ENCODE results near the gene OLFML2A.

OLFML2A gene

GRCh38 chr9:124794902-124795491 lies 18.1 kb downstream of the OLFML2A start:
- no peak overlapping the region for H3K9ac ChIP-seq (ENCODE audit: low read length)
- no peak for TF ChIP-seq EZH2 (IDR thresholded peaks at IDR 0.05; ENCODE audit: borderline replicate concordance, low read length)
- peak; percentile 10; the same call in 1 of the 2 replicates for TF ChIP-seq CTCF (IDR thresholded peaks at IDR 0.05; ENCODE audit: low read length)

GRCh38 chr9:124795881-124796431 lies 19.0 kb downstream of the OLFML2A start:
- H3K9me2 ChIP-seq (ENCODE audit: low read depth, low read length): no peaks in the 10 kb centered on the region
- H3K4me2 ChIP-seq (ENCODE audit: low read length): no peak overlapping the region
- H3K9ac ChIP-seq (ENCODE audit: low read length): no peak overlapping the region
- H4K20me1 ChIP-seq (ENCODE audit: insufficient read depth, low read length): no peaks in the 10 kb centered on the region
- H3K4me1 ChIP-seq (ENCODE audit: insufficient read depth, low read length, severe bottlenecking): peaks cover 14% of the 10 kb centered on the region
- H3K27me3 ChIP-seq (ENCODE audit: insufficient read depth, low read length): no peaks in the 10 kb centered on the region
- no peaks in the 10 kb centered on the region for H3K9me3 ChIP-seq (ENCODE audit: low read length)
- H3F3A ChIP-seq (ENCODE audit: insufficient read depth, low read length): no peaks in the 10 kb centered on the region
- H3K27ac ChIP-seq (ENCODE audit: low read depth, low read length, poor library complexity, severe bottlenecking): no peak overlapping the region
- no peak overlapping the region for H3K4me3 ChIP-seq (ENCODE audit: low read depth, low read length, poor library complexity, severe bottlenecking)
- TF ChIP-seq EZH2 (IDR thresholded peaks at IDR 0.05; ENCODE audit: borderline replicate concordance, low read length) (no peak), CTCF (IDR thresholded peaks at IDR 0.05; ENCODE audit: low read length) (no peak)
- no peak overlapping the region for H2AFZ ChIP-seq (ENCODE audit: low read length)
- no peaks in the 10 kb centered on the region for H3K79me2 ChIP-seq (ENCODE audit: insufficient read depth, low read length)
- H3K36me3 ChIP-seq (ENCODE audit: insufficient read depth, low read length): no peaks in the 10 kb centered on the region; the same call in 1 of the 2 replicates

More at GRCh38 chr9:124794902-124795491, 18.1 kb downstream of the OLFML2A start:
- no peak overlapping the region for H2AFZ ChIP-seq (ENCODE audit: low read length)
- peaks cover 7% of the 10 kb centered on the region for H3K4me1 ChIP-seq (ENCODE audit: insufficient read depth, low read length, severe bottlenecking)
- H3K36me3 ChIP-seq (ENCODE audit: insufficient read depth, low read length): no peaks in the 10 kb centered on the region; the same call in 1 of the 2 replicates
- H3K27me3 ChIP-seq (ENCODE audit: insufficient read depth, low read length): no peaks in the 10 kb centered on the region
- H3K79me2 ChIP-seq (ENCODE audit: insufficient read depth, low read length): no peaks in the 10 kb centered on the region
- H3K4me3 ChIP-seq (ENCODE audit: low read depth, low read length, poor library complexity, severe bottlenecking): no peak overlapping the region
- no peak overlapping the region for H3K4me2 ChIP-seq (ENCODE audit: low read length)
- H4K20me1 ChIP-seq (ENCODE audit: insufficient read depth, low read length): no peaks in the 10 kb centered on the region
- no peaks in the 10 kb centered on the region for H3F3A ChIP-seq (ENCODE audit: insufficient read depth, low read length)
- no peak overlapping the region for H3K27ac ChIP-seq (ENCODE audit: low read depth, low read length, poor library complexity, severe bottlenecking)
- no peaks in the 10 kb centered on the region for H3K9me3 ChIP-seq (ENCODE audit: low read length)
- no peaks in the 10 kb centered on the region for H3K9me2 ChIP-seq (ENCODE audit: low read depth, low read length)

- H3K9ac ChIP-seq (ENCODE audit: low read length): no peak overlapping the region
- no peaks in the 10 kb centered on the region for H3K9me3 ChIP-seq (ENCODE audit: low read length)
- no peak overlapping the region for H2AFZ ChIP-seq (ENCODE audit: low read length)
- H3K36me3 ChIP-seq (ENCODE audit: insufficient read depth, low read length): no peaks in the 10 kb centered on the region; the same call in 1 of the 2 replicates
- H3F3A ChIP-seq (ENCODE audit: insufficient read depth, low read length): no peaks in the 10 kb centered on the region
- no peaks in the 10 kb centered on the region for H3K27me3 ChIP-seq (ENCODE audit: insufficient read depth, low read length)
- no peaks in the 10 kb centered on the region for H3K79me2 ChIP-seq (ENCODE audit: insufficient read depth, low read length)
- no peaks in the 10 kb centered on the region for H3K9me2 ChIP-seq (ENCODE audit: low read depth, low read length)
- H3K4me1 ChIP-seq (ENCODE audit: insufficient read depth, low read length, severe bottlenecking): peaks cover 9% of the 10 kb centered on the region
- no peak overlapping the region for H3K4me3 ChIP-seq (ENCODE audit: low read depth, low read length, poor library complexity, severe bottlenecking)
- no peaks in the 10 kb centered on the region for H4K20me1 ChIP-seq (ENCODE audit: insufficient read depth, low read length)
- H3K4me2 ChIP-seq (ENCODE audit: low read length): no peak overlapping the region
- H3K27ac ChIP-seq (ENCODE audit: low read depth, low read length, poor library complexity, severe bottlenecking): no peak overlapping the region
- no peak for TF ChIP-seq CTCF (IDR thresholded peaks at IDR 0.05; ENCODE audit: low read length)
- no peak for TF ChIP-seq EZH2 (IDR thresholded peaks at IDR 0.05; ENCODE audit: borderline replicate concordance, low read length)
Observed at GRCh38 chr9:124797343-124798103, 20.6 kb downstream of the OLFML2A start.

Data from OCI-LY1 (cell line).